ENCODE results near the gene MAP4K1. TPM values are rescaled to one million over a fixed set of nuclear protein-coding genes. Genes with fewer than 3 reads are reported as not detected.

The MAP4K1 gene
- total RNA-seq, result 0.22 TPM in 1 of 2 replicates, not detected in the other

GRCh38 chr19:38617764-38618589 is at the start of gene MAP4K1:
Gene MAP4K1, minus strand, starts transcription at chr19:38617953. Its CDS starts 58 bp downstream, at chr19:38617895.

GRCh38 chr19:38647368-38647965 is 29.7 kb upstream of the MAP4K1 start, which contains the start of gene ACTN4:
Gene ACTN4, plus strand, starts transcription at chr19:38647649. Its CDS starts 97 bp downstream, at chr19:38647746.

GRCh38 chr19:38618590-38619360 is 1.0 kb upstream of the MAP4K1 start, which contains the start of gene EIF3K:
Gene EIF3K, plus strand, starts transcription at chr19:38619188. Its CDS starts 81 bp downstream, at chr19:38619269.

Other genes starting within 250 kb of the MAP4K1 start
- gene PSMD8, start 243.4 kb downstream of the MAP4K1 start, total RNA-seq, result 162 and 390 TPM in 2 replicates
- gene GGN, start 229.9 kb downstream of the MAP4K1 start, total RNA-seq, result 0.43 and 0.79 TPM in 2 replicates
- 0.22 and 0.79 TPM in 2 replicates for gene SPRED3, start 229.3 kb downstream of the MAP4K1 start, total RNA-seq
- 13.7 and 16.8 TPM in 2 replicates for gene FAM98C, start 214.9 kb downstream of the MAP4K1 start, total RNA-seq
- gene RASGRP4, start 191.7 kb downstream of the MAP4K1 start, total RNA-seq, result not detected in 2 replicates
- under 0.01 and 0.11 TPM in 2 replicates for gene RYR1, start 184.3 kb downstream of the MAP4K1 start, total RNA-seq
- gene EIF3K, start 1.2 kb upstream of the MAP4K1 start, total RNA-seq, result 271 and 636 TPM in 2 replicates
- 222 and 933 TPM in 2 replicates for gene ACTN4, start 29.7 kb upstream of the MAP4K1 start, total RNA-seq
- gene CAPN12, start 126.5 kb upstream of the MAP4K1 start, total RNA-seq, result 3.0 and 4.3 TPM in 2 replicates
- gene LGALS7, start 155.6 kb upstream of the MAP4K1 start, total RNA-seq, result 0.79 TPM in 1 of 2 replicates, not detected in the other
- 3.5 TPM in 1 of 2 replicates, not detected in the other for gene LGALS7B, start 171.2 kb upstream of the MAP4K1 start, total RNA-seq
- gene LGALS4, start 195.0 kb upstream of the MAP4K1 start, total RNA-seq, result not detected in 2 replicates
- 69.9 and 95.8 TPM in 2 replicates for gene ECH1, start 213.8 kb upstream of the MAP4K1 start, total RNA-seq
- 179 and 332 TPM in 2 replicates for gene HNRNPL, start 232.0 kb upstream of the MAP4K1 start, total RNA-seq

Measured in placental epithelial cell (primary cell).